Hepatocyte (in vitro differentiated cells): ENCODE measurements around the gene COL13A1. TPM values are rescaled to one million over a fixed set of nuclear protein-coding genes. Genes with fewer than 3 reads are reported as not detected.

ENCODE experiments used
- DNase-seq: peaks from one replicate; pipeline ENCODE4 v3.0.0-alpha.2; 2016; ENCODE audit warnings: low spot score
- H2AFZ ChIP-seq: fragments of 200-600 bp; sonication (generic); 2 replicates; pipeline ENCODE4 v1.6.0; 2016; ENCODE audit warnings: antibody characterized with exemption, mild to moderate bottlenecking
- H3K27ac ChIP-seq: fragments of 200-600 bp; sonication (generic); 2 replicates; pipeline ENCODE4 v1.5.1; 2016; ENCODE audit warnings: mild to moderate bottlenecking
- H3K27me3 ChIP-seq: fragments of 200-600 bp; sonication (generic); 2 replicates; pipeline ENCODE4 v1.6.1; 2016
- H3K36me3 ChIP-seq: fragments of 200-600 bp; sonication (generic); replicated peaks from 2 replicates; pipeline ENCODE4 v1.5.1; 2016; ENCODE audit warnings: low read depth; ENCODE audit not compliant: insufficient read depth
- H3K4me1 ChIP-seq: fragments of 200-600 bp; sonication (generic); 2 replicates; pipeline ENCODE4 v1.5.1; 2016; ENCODE audit warnings: mild to moderate bottlenecking, moderate library complexity; ENCODE audit not compliant: insufficient read depth
- H3K4me2 ChIP-seq: fragments of 200-600 bp; sonication (generic); 2 replicates; pipeline ENCODE4 v1.6.0; 2016
- H3K4me3 ChIP-seq: fragments of 200-600 bp; sonication (generic); 2 replicates; pipeline ENCODE4 v1.5.1; 2016; ENCODE audit warnings: mild to moderate bottlenecking
- H3K79me2 ChIP-seq: fragments of 200-600 bp; sonication (generic); 2 replicates; pipeline ENCODE4 v1.6.0; 2017; ENCODE audit warnings: mild to moderate bottlenecking
- H3K9me2 ChIP-seq: fragments of 200-600 bp; sonication (generic); replicated peaks from 2 replicates; pipeline ENCODE4 v1.6.0; 2017; ENCODE audit warnings: mild to moderate bottlenecking; ENCODE audit not compliant: insufficient read depth
- H3K9me3 ChIP-seq: fragments of 200-600 bp; sonication (generic); 2 replicates; pipeline ENCODE4 v1.5.1; 2016; ENCODE audit warnings: low read depth, mild to moderate bottlenecking
- H4K20me1 ChIP-seq: fragments of 200-600 bp; sonication (generic); 2 replicates; pipeline ENCODE4 v1.6.0; 2016; ENCODE audit warnings: mild to moderate bottlenecking; ENCODE audit not compliant: insufficient read depth, poor library complexity, severe bottlenecking
- CTCF ChIP-seq: fragments of 200-600 bp; sonication (generic); IDR thresholded peaks from 2 replicates; pipeline ENCODE4 v1.5.1; 2016; ENCODE audit warnings: antibody characterized with exemption, mild to moderate bottlenecking; ENCODE audit not compliant: poor library complexity
- EZH2 ChIP-seq: fragments of 200-600 bp; sonication (generic); IDR thresholded peaks from 2 replicates; pipeline ENCODE4 v1.6.1; 2016; ENCODE audit warnings: antibody characterized with exemption, mild to moderate bottlenecking, borderline replicate concordance
- EZH2phosphoT487 ChIP-seq: fragments of 200-600 bp; sonication (generic); IDR thresholded peaks from one replicate; pipeline ENCODE4 v1.6.1; 2018; ENCODE audit warnings: antibody characterized with exemption, mild to moderate bottlenecking, low read depth, moderate library complexity; ENCODE audit not compliant: unreplicated experiment, severe bottlenecking
- WGBS: methylation state at CpG from one replicate; pipeline ENCODE4 v1.1.6; 2016; ENCODE audit warnings: low lambda C conversion rate; ENCODE audit errors: missing lambda C conversion rate; 5-methylcytosine and 5-hydroxymethylcytosine counted together
- polyA plus RNA-seq: library from polyadenylated mRNA; unstranded; fragments of >200 nt; fragmentation: Nextera tagmentation; extraction: Ambion mirVana; gene quantifications from 2 replicates; pipeline ENCODE4 v1.2.1, GENCODE V29; 2016
- total RNA-seq: library from RNA; depleted of rRNA; stranded (reverse); fragments of >200 nt; gene quantifications from 2 replicates; pipeline ENCODE4 v1.2.3, GENCODE V29; 2014

COL13A1 gene
- total and polyA plus RNA-seq, 2 experiments from 2014 or later, result 4.5 to 8.5 TPM

DNA sequence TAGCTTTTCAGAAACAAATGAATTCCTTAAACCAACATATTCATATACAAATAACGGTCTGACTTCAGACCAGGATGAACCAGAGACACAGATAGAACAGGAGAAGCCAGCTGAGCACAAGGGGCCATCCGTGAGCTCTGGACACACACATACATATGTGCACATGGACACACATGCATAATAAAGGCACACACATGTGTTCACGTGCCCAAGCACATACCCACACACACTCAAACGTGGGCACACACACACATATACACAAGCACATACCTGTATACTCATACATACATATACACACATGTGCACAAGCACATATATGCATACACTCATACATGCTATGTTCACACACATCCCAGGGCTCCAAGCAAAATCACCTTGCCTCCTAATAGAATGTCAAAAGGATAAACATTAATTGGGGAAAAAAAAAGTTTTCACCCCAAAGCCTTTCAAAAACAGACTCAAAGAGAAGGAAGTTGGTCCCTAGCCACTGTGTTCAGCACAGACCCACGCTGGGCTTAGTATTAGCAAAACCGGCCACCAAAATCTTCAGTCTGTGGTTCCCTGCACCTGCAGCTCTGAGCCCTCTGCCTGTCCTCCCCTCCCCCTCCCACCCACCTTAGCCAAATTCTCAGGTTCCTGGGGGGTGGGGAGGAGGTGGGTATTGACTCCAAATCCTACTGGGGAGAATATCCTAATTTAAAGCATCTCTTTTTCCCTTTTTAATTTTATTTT, 150.5 kb downstream of the COL13A1 start:
- H3K4me3 ChIP-seq, result no peak overlapping the region
- WGBS, result 59% methylated on average over 6 of the region's 6 CpGs
- H3K4me2 ChIP-seq, result no peak overlapping the region
- TF ChIP-seq CTCF, result no peak
- TF ChIP-seq EZH2phosphoT487, result no peak
- no peak for TF ChIP-seq EZH2
- H3K9me3 ChIP-seq, result no peaks in the 10 kb centered on the region
- H3K9me2 ChIP-seq, result no peaks in the 10 kb centered on the region
- no peaks in the 10 kb centered on the region for H3K4me1 ChIP-seq
- no peak for DNase-seq
- no peaks in the 10 kb centered on the region for H3K36me3 ChIP-seq
- no peaks in the 10 kb centered on the region for H4K20me1 ChIP-seq
- H3K27me3 ChIP-seq, result no peaks in the 10 kb centered on the region
- no peaks in the 10 kb centered on the region for H3K79me2 ChIP-seq
- H3K27ac ChIP-seq, result peak overlapping the region; percentile 53
- no peak overlapping the region for H2AFZ ChIP-seq

- H3K36me3 ChIP-seq, result no peaks in the 10 kb centered on the region
- no peak overlapping the region for H3K4me2 ChIP-seq
- TF ChIP-seq EZH2phosphoT487 (no peak), EZH2 (no peak), CTCF (no peak)
- H3K27ac ChIP-seq, result peak overlapping the region; percentile 72
- peak; percentile 35 for DNase-seq
- H3K27me3 ChIP-seq, result no peaks in the 10 kb centered on the region
- H3K79me2 ChIP-seq, result no peaks in the 10 kb centered on the region
- no peaks in the 10 kb centered on the region for H3K4me1 ChIP-seq
- no peaks in the 10 kb centered on the region for H3K9me2 ChIP-seq
- no peaks in the 10 kb centered on the region for H4K20me1 ChIP-seq
- no peaks in the 10 kb centered on the region for H3K9me3 ChIP-seq
- 34% methylated on average over 5 of the region's 5 CpGs for WGBS
- no peak overlapping the region for H3K4me3 ChIP-seq
- no peak overlapping the region for H2AFZ ChIP-seq
These were observed 151.1 kb downstream of the COL13A1 start for GRCh38 chr10:69952821-69953221.

- no peaks in the 10 kb centered on the region for H3K79me2 ChIP-seq
- no peaks in the 10 kb centered on the region for H3K36me3 ChIP-seq
- H3K4me3 ChIP-seq, result no peak overlapping the region
- TF ChIP-seq CTCF (no peak), EZH2 (no peak), EZH2phosphoT487 (no peak)
- WGBS, result 96% methylated on average over 6 of the region's 6 CpGs
- no peak overlapping the region for H2AFZ ChIP-seq
- no peaks in the 10 kb centered on the region for H3K9me2 ChIP-seq
- H4K20me1 ChIP-seq, result no peaks in the 10 kb centered on the region
- no peaks in the 10 kb centered on the region for H3K9me3 ChIP-seq
- no peak overlapping the region for H3K27ac ChIP-seq
- H3K4me2 ChIP-seq, result no peak overlapping the region
- no peaks in the 10 kb centered on the region for H3K4me1 ChIP-seq
- no peak for DNase-seq
- H3K27me3 ChIP-seq, result no peaks in the 10 kb centered on the region
These were observed 152.1 kb downstream of the COL13A1 start for GRCh38 chr10:69953851-69954250.
